Astrocyte (in vitro differentiated cells and primary cell): ENCODE results near the gene ATP1A1. TPM values are rescaled to one million over a fixed set of nuclear protein-coding genes. Genes with fewer than 3 reads are reported as not detected.

ENCODE experiments used
- DNase-seq: peaks from one replicate; pipeline ENCODE4 v3.0.0-alpha.2; 2010; ENCODE audit warnings: low read depth
- FAIRE-seq: peaks from 2 replicates; lab custom pipeline; 2011; peaks lifted over from hg19 to GRCh38; lab: Jason Lieb, UNC
- H2AFZ ChIP-seq: 2 replicates; pipeline ENCODE4 v1.6.0; 2012; ENCODE audit warnings: low read depth, low read length, inconsistent platforms
- H3K27ac ChIP-seq: 2 replicates; pipeline ENCODE4 v1.5.1; 2011; ENCODE audit warnings: low read depth, low read length, inconsistent platforms
- H3K27me3 ChIP-seq: 2 replicates; pipeline ENCODE4 v1.6.0; 2011; ENCODE audit warnings: low read length, inconsistent platforms; ENCODE audit not compliant: insufficient read depth
- H3K36me3 ChIP-seq: 2 replicates; pipeline ENCODE4 v1.5.1; 2011; ENCODE audit warnings: low read length, inconsistent platforms; ENCODE audit not compliant: insufficient read depth
- H3K4me1 ChIP-seq: 2 replicates; pipeline ENCODE4 v1.5.1; 2011; ENCODE audit warnings: low read length, inconsistent platforms; ENCODE audit not compliant: insufficient read depth
- H3K4me2 ChIP-seq: 2 replicates; pipeline ENCODE4 v1.6.0; 2012; ENCODE audit warnings: low read length, inconsistent platforms
- H3K4me3 ChIP-seq: 2 replicates; pipeline ENCODE4 v1.5.1; 2011; ENCODE audit warnings: low read depth, mild to moderate bottlenecking, low read length, inconsistent platforms; ENCODE audit not compliant: insufficient read depth
- H3K79me2 ChIP-seq: 2 replicates; pipeline ENCODE4 v1.6.0; 2012; ENCODE audit warnings: mild to moderate bottlenecking, low read length, inconsistent platforms; ENCODE audit not compliant: insufficient read depth
- H3K9ac ChIP-seq: 2 replicates; pipeline ENCODE4 v1.6.0; 2012; ENCODE audit warnings: mild to moderate bottlenecking, low read length, inconsistent platforms
- H3K9me3 ChIP-seq: 2 replicates; pipeline ENCODE4 v1.5.1; 2012; ENCODE audit warnings: low read depth, mild to moderate bottlenecking, low read length, inconsistent platforms; ENCODE audit not compliant: insufficient read depth
- H4K20me1 ChIP-seq: 2 replicates; pipeline ENCODE4 v1.6.0; 2012; ENCODE audit warnings: low read length, inconsistent platforms; ENCODE audit not compliant: insufficient read depth
- H3K27ac Mint-ChIP-seq: one replicate; pipeline ENCODE4 v1.8.0; 2021; ENCODE audit warnings: mild to moderate bottlenecking, mixed read lengths; ENCODE audit not compliant: unreplicated experiment
- H3K27me3 Mint-ChIP-seq: one replicate; pipeline ENCODE4 v1.8.0; 2021; ENCODE audit warnings: low read depth, mixed read lengths; ENCODE audit not compliant: unreplicated experiment
- H3K36me3 Mint-ChIP-seq: one replicate; pipeline ENCODE4 v1.8.0; 2021; ENCODE audit warnings: low read depth, mixed read lengths; ENCODE audit not compliant: unreplicated experiment
- H3K4me1 Mint-ChIP-seq: one replicate; pipeline ENCODE4 v1.8.0; 2021; ENCODE audit warnings: low read depth, mixed read lengths; ENCODE audit not compliant: unreplicated experiment
- H3K4me3 Mint-ChIP-seq: one replicate; pipeline ENCODE4 v1.8.0; 2021; ENCODE audit warnings: mild to moderate bottlenecking, moderate library complexity, mixed read lengths; ENCODE audit not compliant: unreplicated experiment
- H3K9me3 Mint-ChIP-seq: one replicate; pipeline ENCODE4 v1.8.0; 2021; ENCODE audit warnings: mild to moderate bottlenecking, mixed read lengths; ENCODE audit not compliant: unreplicated experiment
- EZH2 ChIP-seq: IDR thresholded peaks from 2 replicates; pipeline ENCODE4 v1.6.1; 2012; ENCODE audit warnings: mild to moderate bottlenecking, low read length, inconsistent platforms; ENCODE audit not compliant: insufficient read depth
- total RNA-seq: library from RNA; stranded (reverse); gene quantifications from 2 replicates; pipeline ENCODE4 v1.2.1, GENCODE V29; 2021
- TF ChIP-seq, protein P1 (sequence below): IDR thresholded peaks from 2 replicates; pipeline ENCODE4 v1.5.1; 2011; ENCODE audit warnings: low read depth, mild to moderate bottlenecking, inconsistent platforms, low read length, moderate library complexity; ENCODE audit not compliant: insufficient read depth

Gene ATP1A1
- total RNA-seq, 1 donor from 2014 or later = 317 TPM

DNA sequence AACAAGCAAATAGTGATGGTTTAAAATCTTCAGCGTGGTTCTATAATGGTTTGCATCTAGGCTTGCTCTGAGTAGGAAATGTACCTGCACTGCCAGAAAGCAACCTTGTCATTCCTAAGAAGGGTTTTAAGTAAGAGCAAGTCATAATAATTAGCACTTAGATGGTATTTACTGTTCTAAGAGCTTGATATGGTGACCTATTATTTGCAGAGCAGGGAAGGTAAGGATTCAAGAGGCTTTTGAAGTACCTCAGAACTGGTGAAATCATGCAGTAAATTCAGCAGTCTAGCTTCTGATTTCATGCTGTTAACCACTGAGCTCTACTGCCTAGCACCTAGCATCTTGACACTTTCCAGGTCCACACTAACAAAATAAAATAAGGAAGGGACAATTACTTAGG lies 23.7 kb downstream of the ATP1A1 start:
- FAIRE-seq (no peak), DNase-seq (no peak)
- H3K9me3 ChIP-seq = no peaks in the 10 kb centered on the region
- H3K36me3 ChIP-seq = peaks cover 88% of the 10 kb centered on the region
- Mint-ChIP-seq H3K27me3 (no peaks in the 10 kb centered on the region), H3K9me3 (no peaks in the 10 kb centered on the region), H3K4me3 (no peak overlapping the region), H3K36me3 (peaks cover 33% of the 10 kb centered on the region), H3K4me1 (peaks cover 6% of the 10 kb centered on the region), H3K27ac (no peak overlapping the region)
- H3K4me3 ChIP-seq = no peak overlapping the region
- no peaks in the 10 kb centered on the region for H3K4me1 ChIP-seq
- H2AFZ ChIP-seq = no peak overlapping the region
- no peak overlapping the region for H3K4me2 ChIP-seq
- TF ChIP-seq, protein P1, sequence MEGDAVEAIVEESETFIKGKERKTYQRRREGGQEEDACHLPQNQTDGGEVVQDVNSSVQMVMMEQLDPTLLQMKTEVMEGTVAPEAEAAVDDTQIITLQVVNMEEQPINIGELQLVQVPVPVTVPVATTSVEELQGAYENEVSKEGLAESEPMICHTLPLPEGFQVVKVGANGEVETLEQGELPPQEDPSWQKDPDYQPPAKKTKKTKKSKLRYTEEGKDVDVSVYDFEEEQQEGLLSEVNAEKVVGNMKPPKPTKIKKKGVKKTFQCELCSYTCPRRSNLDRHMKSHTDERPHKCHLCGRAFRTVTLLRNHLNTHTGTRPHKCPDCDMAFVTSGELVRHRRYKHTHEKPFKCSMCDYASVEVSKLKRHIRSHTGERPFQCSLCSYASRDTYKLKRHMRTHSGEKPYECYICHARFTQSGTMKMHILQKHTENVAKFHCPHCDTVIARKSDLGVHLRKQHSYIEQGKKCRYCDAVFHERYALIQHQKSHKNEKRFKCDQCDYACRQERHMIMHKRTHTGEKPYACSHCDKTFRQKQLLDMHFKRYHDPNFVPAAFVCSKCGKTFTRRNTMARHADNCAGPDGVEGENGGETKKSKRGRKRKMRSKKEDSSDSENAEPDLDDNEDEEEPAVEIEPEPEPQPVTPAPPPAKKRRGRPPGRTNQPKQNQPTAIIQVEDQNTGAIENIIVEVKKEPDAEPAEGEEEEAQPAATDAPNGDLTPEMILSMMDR = no peak
- no peak for TF ChIP-seq EZH2
- peaks cover 20% of the 10 kb centered on the region for H4K20me1 ChIP-seq
- H3K79me2 ChIP-seq = no peaks in the 10 kb centered on the region
- H3K9ac ChIP-seq = no peak overlapping the region
- H3K27me3 ChIP-seq = no peaks in the 10 kb centered on the region
- no peak overlapping the region for H3K27ac ChIP-seq

DNA sequence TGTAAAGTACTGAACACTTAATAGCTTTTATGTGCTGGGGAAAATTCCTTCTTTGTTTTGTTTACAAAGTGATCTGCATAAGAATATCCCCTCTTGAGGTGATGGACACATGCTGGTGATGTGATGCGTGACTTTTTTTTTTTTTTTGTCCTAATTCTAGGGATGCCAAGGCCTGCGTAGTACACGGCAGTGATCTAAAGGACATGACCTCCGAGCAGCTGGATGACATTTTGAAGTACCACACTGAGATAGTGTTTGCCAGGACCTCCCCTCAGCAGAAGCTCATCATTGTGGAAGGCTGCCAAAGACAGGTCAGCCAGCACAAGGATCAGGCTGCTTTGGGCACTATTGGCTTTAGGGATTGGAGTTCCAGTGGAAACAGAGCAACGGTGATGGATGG lies 24.7 kb downstream of the ATP1A1 start:
- TF ChIP-seq, protein P1 = no peak
- Histone ChIP-seq H3K36me3 (peaks cover 91% of the 10 kb centered on the region), H4K20me1 (peaks cover 19% of the 10 kb centered on the region), H3K4me3 (no peak overlapping the region), H3K4me1 (no peaks in the 10 kb centered on the region), H3K9ac (no peak overlapping the region), H3K9me3 (no peaks in the 10 kb centered on the region), H2AFZ (no peak overlapping the region), H3K27ac (no peak overlapping the region), H3K27me3 (no peaks in the 10 kb centered on the region), H3K4me2 (no peak overlapping the region), H3K79me2 (no peaks in the 10 kb centered on the region)
- FAIRE-seq (no peak), DNase-seq (no peak)
- no peaks in the 10 kb centered on the region for H3K27me3 Mint-ChIP-seq
- H3K4me3 Mint-ChIP-seq = no peak overlapping the region
- H3K36me3 Mint-ChIP-seq = peaks cover 35% of the 10 kb centered on the region
- peaks cover 5% of the 10 kb centered on the region for H3K4me1 Mint-ChIP-seq
- no peaks in the 10 kb centered on the region for H3K9me3 Mint-ChIP-seq
- no peak overlapping the region for H3K27ac Mint-ChIP-seq

DNA sequence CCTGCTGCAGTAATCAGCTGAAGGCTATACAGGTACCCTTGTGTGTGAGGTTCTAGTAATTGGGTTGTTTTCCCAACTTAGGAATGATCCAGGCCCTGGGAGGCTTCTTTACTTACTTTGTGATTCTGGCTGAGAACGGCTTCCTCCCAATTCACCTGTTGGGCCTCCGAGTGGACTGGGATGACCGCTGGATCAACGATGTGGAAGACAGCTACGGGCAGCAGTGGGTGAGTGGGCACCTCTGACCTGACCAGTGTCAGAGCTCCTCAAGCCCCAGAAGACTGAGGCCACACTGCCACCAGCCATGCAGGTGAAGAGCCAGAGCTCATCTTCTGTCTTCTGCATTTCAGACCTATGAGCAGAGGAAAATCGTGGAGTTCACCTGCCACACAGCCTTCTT lies 27.7 kb downstream of the ATP1A1 start:
- Histone ChIP-seq H2AFZ (no peak overlapping the region), H3K9me3 (no peaks in the 10 kb centered on the region), H3K4me3 (no peak overlapping the region), H3K4me2 (no peak overlapping the region), H3K27me3 (no peaks in the 10 kb centered on the region), H4K20me1 (peaks cover 15% of the 10 kb centered on the region), H3K79me2 (no peaks in the 10 kb centered on the region), H3K9ac (no peak overlapping the region), H3K36me3 (peaks cover 92% of the 10 kb centered on the region), H3K4me1 (no peaks in the 10 kb centered on the region), H3K27ac (no peak overlapping the region)
- H3K27me3 Mint-ChIP-seq = no peaks in the 10 kb centered on the region
- H3K4me3 Mint-ChIP-seq = no peak overlapping the region
- peaks cover 30% of the 10 kb centered on the region for H3K36me3 Mint-ChIP-seq
- no peak overlapping the region for H3K27ac Mint-ChIP-seq
- DNase-seq = no peak
- H3K9me3 Mint-ChIP-seq = no peaks in the 10 kb centered on the region
- no peak for TF ChIP-seq EZH2
- TF ChIP-seq, protein P1 = no peak
- no peak for FAIRE-seq
- H3K4me1 Mint-ChIP-seq = peaks cover 1% of the 10 kb centered on the region
